CD4-positive, alpha-beta T cell treated with Interleukin-6 at 100 ng/mL for 8 hours (primary cell): ENCODE results near the gene ZNF169.
"Not testable (repeated sequence)": the region's sequence is repeated elsewhere in the genome, so short reads cannot be mapped to it uniquely, and the experiment has no call there.

Source experiments
- DNase-seq: peaks from one replicate; pipeline ENCODE4 v3.0.0-alpha.2; 2020; ENCODE audit warnings: mixed read lengths, low spot score

ZNF169 gene

DNA sequence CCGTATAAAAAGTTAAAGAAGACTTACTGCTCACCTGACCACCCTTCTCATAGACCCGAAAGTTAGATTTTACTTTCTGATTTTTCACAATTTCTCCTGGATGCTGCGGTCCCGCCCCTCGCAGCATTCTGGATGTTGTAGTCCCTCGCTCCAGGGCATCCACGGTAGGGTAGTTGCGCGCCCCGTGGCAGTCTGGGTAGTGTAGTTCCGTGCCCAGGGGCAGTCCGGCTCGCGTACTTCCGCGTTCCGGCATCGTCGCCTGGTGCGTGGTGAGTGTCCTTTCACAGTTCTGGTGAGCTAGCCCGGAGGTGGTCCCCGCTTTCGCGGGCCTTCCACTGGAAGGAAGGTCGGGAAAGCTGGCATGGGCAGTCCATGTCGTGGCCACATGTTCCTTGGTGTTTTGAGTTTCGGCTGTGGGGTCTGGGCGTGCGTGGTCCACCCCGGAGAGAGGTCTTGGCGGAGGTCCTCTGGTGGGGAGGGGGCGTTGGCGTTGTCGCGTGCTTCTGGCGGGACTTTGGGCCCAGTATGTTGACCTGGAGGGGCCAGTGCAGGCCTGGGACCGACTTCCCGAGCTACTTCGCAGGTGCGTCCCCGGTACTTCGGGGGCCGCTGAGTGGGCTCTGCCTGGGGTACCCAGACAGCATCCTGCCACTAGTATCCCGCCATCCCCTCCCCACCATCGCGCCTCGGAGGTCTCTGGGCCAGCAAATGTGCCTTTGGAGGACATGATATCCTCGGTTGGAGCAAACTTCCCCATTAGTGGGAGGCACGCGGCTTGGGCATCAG, at the start of gene ZNF169:
TSS of gene ZNF169 (plus strand) at position 222 of the 786 bp plus-strand sequence. CDS start 19,515 bp downstream, outside the sequence.
- peak; percentile 85 for DNase-seq

DNA sequence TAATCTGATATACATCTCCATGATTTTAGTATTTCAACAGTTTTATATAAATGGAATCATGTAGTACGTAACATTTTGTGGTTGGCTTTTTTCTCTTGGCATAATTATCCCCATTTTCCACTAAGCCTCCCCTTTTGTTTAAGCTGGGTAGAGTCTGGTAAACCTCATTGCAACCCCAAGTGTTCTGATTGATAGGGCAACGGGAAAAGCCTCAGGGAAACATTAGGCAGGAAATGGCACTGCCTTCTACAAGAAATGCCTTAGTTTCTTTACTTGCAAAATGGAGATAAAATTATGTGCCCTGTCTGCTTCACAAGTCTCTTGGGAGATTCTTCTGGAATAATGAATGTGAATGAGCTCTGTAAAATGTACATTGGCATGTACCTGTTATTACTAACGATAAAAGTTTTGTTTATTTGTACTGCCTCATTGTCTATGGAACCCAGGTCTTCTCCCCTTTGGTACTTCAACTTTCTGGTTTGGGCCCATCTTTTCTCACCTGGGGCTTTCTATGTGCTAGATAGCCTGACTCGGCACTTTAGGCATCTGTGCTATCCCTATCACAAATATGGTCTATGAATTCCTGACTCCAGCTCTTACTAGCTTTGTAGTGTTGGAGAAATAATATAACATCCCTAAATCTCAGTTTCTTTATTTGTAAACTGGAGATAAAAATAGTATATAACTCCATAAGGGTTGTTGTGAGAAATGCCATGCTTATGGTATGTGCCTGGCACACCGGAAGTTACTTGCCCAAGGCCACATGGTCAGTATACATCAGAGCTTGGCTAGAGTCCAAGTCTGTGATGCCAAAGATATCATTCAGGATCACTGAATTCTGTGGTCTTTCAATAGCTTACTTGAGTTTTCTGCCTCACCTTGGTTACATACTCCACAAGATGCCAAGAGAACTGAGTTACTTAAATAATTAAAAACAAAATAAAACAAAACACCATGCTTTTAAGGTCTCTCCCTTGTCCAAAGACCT, 48.2 kb upstream of the ZNF169 start:
- DNase-seq = no peak

DNA sequence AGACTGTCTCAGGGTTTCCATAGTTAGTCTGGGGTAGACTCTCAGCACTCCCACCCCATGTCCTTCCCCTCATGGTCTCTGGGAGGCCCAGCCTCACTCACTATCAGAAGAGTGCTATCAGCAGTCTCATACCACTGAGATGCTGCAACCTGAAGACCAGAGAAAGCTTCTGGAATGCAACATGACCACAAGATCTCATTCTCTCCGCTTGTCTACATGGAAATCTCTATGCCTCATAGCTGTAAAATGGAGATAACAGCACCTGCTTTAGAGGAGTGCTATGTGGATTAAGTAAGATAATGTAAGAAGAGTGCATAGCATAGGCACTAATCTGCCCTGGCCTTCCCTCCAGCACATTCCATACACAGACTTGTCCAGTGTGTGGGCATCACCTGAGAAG, 47.0 kb upstream of the ZNF169 start:
- DNase-seq = no peak

DNA sequence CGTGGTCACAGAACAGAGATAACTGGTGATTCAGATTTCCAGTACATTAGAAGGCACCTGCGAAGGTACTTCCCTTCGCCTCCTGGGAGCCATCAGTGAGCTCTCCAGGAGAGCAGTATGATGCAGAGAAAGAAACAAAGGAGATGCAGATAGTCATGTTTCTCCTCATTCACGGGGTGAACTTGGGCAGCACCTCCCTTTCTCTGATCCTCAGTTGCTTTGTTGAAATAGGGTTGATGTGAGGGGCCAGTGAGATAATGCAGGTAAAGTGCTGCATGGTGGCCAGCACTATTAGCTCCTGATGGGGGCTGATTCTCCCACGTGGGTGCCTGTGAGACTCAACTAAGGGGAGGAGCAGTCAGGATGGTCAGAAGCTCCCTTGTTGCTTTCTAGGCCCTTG, 46.6 kb upstream of the ZNF169 start:
- no peak for DNase-seq

DNA sequence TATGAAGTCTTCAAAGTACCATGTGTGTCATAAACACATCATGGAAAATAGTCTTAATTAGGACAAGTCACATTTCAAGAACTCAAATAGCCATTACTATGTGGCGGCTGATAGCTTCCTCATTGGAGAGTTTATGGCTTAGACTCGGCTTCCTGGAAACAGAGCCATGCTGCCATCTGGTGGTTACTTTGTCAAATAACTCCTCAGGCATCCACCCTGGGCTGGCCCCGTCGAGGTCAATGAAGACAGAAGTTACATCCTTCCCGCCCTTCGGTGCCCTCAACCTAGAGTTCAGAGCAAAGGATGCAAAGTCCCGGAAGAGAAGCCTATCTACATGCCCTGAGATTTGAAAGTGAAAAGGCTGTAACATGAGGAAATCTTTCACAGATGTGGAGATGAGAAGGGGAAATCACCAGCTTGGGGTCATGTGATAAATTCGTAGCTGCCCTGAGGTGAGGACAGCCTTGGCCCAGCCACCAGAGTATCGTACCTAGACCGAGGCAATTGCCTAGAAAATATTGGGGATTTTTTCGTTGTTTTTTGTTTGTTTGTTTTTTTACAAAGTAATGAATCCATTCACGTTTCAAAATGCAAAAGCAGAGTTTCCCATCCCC, 45.5 kb upstream of the ZNF169 start:
- peak; percentile 74 for DNase-seq

DNA sequence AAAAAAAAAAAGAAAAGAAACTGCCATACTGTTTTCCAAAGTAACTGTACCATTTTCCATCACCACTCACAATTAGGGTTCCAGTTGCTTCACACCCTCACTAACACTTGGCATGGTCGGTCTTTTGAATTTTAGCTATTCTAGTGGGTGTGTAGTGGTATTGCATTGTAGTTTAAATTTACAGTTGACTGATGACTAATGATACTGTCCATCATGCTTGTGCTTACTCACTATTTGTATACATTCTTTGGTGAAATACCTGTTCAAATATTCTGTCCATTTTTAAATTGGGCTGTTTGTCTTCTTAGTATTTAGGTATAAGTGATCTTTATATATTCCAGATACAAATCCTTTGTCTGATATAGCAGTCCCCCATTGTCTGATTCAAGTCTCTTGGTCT, 36.2 kb upstream of the ZNF169 start:
- DNase-seq = no peak

DNA sequence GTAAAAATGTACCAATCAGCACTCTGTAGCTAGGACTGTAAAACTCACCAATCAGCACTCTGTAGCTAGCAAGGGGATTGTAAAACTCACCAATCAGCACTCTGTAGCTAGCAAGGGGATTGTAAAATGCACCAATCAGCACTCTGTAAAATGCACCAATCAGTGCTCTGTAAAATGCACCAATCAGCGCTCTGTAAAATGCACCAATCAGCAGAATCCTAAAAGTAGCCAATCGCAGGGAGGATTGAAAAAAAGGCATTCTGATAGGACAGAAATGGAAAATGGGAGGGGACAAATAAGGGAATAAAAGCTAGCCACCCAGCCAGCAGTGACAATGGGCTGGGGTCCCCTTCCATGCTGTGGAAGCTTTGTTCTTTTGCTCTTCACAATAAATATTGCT, 33.7 kb upstream of the ZNF169 start:
- DNase-seq = not testable (repeated sequence)

DNA sequence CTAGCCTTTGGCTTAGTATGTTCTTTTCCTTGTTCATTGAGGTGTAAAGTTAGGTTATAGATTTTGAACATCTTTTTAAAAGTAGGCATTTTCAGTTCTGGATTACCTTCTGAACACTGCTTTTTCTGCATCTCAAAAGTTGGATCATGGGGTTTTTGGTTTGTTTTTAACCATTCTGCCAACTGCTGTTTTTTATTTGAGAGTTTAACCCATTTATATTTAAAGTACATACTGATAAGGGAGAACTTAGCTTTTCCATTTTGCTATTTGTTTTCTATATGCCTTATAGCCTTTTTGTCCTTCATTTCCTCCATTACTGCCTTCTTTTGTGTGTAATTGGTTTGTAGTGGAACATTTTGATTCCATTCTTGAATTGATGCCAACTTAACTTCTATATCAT, 30.5 kb upstream of the ZNF169 start:
- no peak for DNase-seq

DNA sequence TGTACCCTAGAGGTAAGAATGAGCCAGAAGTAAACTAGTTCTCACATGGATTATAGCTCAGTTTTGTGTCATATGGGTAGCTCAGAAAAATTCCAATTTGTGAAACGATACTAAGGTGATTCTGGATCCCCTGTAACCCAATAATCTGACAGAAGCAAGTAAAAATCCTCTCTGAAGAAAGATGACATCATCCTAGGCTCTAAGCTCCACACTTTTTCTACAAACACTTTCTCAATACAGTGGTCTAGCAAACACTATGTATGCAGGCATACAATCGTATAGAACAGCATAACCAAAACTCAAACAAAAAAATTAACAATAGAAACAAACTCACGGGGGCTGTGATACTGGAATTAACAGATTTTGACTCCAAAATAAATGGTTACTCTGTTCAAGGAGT, 26.7 kb upstream of the ZNF169 start:
- DNase-seq = no peak

DNA sequence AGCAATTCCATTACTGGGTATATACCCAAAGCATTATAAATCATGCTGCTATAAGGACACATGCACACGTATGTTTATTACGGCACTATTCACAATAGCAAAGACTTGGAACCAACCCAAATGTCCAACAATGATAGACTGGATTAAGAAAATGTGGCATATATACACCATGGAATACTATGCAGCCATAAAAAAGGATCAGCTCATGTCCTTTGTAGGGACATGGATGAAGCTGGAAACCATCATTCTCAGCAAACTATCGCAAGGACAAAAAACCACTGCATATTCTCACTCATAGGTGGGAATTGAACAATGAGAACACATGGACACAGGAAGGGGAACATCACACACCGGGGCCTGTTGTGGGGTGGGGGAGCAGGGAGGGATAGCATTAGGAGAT, 18.0 kb upstream of the ZNF169 start:
- not testable (repeated sequence) for DNase-seq

DNA sequence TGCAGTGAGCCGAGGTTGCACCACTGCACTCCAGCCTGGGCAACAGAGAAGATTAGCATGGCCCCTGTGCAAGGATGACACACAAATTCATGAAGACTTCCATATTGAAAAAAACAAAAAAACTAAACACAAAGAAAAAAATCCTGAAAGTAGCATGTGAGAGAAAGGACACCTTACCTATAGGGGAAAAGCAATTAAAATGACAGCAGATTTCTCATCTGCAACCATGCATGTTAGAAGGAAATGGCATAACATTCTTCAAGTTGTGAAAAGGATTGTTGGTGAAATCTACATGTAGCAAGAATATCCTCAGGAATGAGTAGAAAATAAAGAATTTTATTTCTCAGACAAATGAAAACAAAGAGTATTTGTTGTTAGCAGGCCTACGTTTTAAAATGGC, 13.4 kb upstream of the ZNF169 start:
- DNase-seq = no peak

DNA sequence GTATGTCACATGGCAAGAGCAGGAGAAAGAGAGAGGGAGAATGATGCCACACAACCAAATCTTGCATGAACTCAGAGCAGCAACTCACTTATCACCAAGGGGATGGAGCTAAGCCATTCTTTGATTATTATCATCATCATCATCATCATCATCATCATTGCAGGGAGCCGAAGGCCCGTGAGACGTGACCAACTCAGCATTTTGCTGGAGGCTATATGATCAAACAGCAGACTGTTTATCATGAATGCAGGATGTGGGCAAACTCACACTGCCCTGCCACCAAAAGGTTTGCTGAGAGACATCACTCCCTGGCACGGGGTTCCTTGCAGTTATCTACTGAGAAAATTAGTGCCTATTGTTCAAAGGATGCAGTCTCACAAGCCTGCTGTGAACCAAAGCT, 8.6 kb upstream of the ZNF169 start:
- peak; percentile 16 for DNase-seq

DNA sequence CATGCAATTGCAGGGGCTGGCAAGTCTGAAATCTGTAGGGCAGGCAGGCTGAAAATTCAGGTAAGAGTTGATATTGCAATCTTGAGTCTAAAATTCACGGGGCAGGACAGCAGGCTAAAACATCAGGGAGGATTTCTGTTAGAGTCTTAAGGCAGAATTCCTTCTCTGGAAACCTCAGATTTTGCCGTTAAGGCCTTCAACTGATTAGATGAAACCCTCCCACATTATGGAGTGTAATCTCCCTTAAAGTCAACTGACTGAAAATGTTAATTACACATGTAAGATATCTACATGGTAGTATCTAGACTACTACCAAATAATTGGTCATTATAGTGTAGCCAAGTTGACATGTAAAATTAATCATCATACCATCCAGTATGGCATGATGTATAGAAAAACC, 3.1 kb upstream of the ZNF169 start:
- no peak for DNase-seq

DNA sequence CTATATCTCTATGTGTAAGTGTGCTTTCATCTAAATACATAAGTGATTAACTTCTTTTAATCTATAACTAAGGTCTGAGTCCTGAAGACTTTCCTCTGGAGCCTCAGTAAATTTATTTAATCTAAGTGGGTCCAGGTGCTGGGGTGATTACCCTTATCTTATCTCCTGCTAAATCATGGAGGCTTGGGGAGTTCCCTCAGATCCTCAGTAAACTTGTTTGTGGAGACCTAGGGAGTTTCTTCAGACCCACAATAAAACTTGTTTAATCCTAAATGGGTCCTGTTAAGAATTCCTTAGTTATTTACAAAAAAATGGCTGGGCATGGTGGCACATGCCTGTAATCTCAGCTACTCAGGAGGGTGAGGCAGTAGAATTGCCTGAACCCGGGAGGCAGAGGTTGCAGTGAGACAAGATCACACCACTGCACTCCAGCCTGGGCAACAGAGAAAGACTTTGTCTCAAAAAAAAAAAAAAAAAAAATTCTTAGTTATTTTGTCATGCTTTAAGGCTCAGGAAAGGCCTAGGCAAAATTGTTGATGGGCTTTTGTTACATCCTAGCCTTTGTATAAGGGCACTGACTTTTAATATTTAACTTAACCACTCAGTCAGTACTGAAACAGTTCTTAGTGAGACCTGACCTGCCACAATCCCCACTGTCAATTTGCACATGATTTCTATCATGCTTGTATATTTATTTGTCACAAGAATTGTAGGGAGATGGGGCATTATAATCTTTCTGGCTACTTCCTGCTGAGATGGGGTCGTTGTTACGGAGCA, 6.7 kb downstream of the ZNF169 start:
- not testable (repeated sequence) for DNase-seq

DNA sequence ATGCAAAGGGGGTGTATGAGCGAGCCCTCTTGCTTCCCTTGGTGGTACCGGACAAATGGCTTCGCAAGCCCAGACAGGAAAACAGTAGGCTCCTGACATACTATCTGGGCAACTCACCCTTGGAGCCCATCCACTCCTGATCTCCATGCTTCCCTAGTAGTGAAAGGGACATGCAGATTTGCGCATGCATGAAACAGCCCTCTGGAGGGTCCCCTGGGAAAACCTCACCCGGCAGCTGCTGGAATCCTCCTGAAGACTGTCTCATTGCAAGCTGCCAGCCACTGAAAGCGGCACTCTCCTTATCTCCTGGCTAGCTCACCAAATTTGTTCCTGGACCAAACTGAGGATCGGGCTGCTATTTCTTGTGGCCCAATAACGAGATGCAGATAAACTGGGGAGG, 10.2 kb downstream of the ZNF169 start:
- DNase-seq = no peak

DNA sequence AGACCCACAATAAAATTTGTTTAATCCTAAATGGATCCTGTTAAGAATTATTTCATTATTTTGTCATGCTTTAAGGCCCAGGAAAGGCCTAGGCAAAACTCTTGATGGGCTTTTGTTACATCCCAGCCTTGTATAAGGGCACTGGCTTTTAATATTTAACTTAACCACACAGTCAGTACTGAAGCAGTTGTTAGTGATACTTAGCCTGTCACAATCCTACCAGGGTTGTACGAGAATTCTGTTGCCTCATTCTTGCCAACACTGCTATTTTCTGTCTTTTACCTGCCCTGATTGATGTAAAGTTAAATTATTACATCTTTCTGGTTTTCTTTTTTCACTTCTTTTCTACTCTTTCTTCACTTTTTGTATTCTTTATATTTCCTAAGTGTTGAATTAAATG, 10.9 kb downstream of the ZNF169 start:
- no peak for DNase-seq

DNA sequence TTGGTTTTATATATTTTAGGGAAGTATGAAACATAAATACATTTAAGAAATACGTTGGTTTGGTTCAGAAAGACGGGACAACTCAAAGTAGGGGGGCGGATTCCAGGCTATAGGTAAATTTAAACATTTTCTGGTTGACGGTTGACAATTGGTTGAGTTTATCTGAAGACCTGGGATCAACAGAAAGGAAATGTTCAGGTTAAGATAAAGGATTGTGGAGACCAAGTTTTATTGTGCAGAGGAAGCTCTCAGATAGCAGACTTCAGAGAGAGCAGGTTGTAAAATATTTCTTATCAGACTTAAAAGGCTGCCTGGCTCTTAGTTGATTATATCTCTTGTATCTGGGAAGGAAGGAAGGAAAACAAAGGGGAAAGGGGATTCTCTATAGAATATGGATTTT, 17.9 kb downstream of the ZNF169 start:
- DNase-seq = not testable (repeated sequence)

DNA sequence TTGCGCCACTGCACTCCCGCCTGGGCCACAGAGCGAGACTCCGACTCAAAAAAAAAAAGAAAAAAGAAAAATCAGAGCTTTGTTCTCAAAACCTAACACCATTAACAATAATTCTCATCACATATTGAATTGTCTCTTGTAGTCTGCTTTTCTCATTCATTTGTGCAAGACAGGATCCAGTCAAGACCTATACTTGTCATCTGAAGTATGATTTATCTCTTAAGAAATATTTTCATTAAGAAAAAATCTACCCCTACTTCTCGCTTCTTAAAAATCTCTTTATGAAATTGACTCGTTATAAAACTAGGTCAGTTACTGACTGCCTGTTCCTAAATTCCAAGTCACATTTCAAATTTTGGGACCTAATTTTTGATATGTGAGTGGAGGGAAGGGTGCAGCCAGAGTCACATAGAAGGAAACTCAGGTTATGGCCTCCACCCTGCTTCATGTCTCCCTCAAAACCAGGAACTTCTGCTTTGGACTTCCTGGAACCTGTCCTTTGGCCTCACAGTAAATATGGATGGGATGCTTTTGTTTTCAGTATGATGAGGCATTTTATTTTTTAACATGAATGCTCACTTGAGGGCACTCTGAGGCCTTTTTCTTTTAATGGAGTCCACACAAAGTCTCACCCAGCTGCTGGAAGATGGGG, 18.9 kb downstream of the ZNF169 start:
- DNase-seq = no peak

DNA sequence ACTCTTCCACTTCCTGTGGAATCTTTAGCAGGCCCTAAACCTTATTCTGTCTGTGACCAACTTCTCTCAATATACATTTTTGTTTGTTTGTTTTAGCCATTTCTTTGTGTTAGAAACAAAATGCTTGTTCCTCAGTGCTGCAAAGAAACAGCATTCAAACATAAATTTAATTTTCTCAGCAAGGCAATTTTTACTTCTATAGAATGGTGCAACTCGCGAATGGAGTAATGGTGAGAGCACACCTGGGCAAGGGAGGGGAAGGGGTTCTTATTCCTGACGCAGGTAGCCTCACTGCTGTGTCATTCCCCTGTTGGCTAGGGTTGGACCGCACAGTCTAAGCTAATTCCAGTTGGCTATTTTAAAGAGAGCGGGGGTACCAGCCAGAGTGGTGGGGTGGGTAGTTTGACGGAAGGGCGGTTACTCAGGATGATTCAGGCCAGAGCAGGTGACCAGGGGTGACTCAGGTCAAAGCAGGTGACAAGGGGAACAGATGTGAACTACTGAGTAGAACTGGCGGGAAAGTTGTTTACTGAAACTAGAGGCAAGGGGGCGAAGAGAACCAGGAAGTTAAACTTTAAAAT, 21.4 kb downstream of the ZNF169 start:
- DNase-seq = no peak

DNA sequence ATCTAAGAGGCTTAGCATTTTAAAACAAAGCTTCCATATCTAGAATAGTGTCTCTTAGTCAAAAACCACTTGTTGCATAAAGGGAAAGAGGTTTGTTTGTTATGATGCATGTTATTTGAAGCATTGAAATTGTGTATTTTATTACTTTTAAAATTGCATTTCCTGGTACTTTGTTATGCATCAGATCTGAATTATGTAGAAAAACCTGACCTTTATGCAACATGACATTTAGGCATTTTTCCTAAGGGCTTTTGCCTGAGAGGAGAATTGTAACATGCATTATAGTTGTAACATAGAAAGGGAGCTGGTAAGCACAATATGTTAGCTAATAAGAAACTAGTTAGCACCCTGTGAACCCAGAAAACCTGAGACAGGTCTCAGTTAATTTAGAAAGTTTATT, 22.0 kb downstream of the ZNF169 start:
- DNase-seq = no peak

DNA sequence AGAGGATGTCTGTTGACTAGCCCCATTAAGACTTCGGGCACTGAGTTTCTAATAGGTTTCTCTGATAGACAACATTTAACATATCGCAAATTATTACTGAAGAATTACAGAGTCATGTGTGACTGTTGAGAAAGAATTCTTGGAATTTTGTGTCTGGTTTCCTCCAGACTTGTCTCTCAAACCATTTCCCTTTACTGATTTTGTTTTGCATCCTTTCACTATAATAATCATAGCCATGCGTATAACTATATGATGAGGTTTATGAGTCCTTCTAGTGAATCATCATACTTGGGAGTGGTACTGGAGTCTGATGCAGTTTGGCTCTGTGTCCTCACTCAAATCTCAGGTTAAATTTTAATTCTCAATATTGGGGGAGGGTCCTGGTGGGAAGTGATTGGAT, 27.0 kb downstream of the ZNF169 start:
- DNase-seq = no peak
